ENCODE data around the gene AOPEP. TPM values are rescaled to one million over a fixed set of nuclear protein-coding genes. Genes with fewer than 3 reads are reported as not detected.

Gene AOPEP
- total and polyA plus RNA-seq, 9 of the 15 experiments (the other 6 are each of a cell fraction or from before 2014, with no cell fraction given): 4.5 to 19.3 (median 13.5) TPM

GRCh38 chr9:94945197-94946144 is 219.0 kb downstream of the AOPEP start:
- ATAC-seq: peak; percentile 55
- FAIRE-seq: peak; percentile 81
- no peaks in the 10 kb centered on the region for H3K9me1 ChIP-seq (ENCODE audit: control insufficient read depth, insufficient read depth, low read length)
- CTCF ChIA-PET (ENCODE audit: low intra/inter-chr PET ratio): no interaction called here
- BruUV-seq (replicated peaks): no TSS peak
- H2AFZ ChIP-seq (ENCODE audit: low read depth, low read length): no peak overlapping the region
- peaks cover 0 to 9% of the 10 kb centered on the region in 2 experiments; a peak in 2 of 5 replicates for H3K4me1 ChIP-seq (replicated peaks in 1 of 2; ENCODE audit: control insufficient read depth in 2 of 2, insufficient read depth in 2 of 2, low read length in 2 of 2)
- H3K79me2 ChIP-seq (ENCODE audit: control insufficient read depth, insufficient read depth, low read length): no peaks in the 10 kb centered on the region
- no peaks in the 10 kb centered on the region for H3K36me3 ChIP-seq (ENCODE audit: control insufficient read depth, insufficient read depth, low read length)
- in situ Hi-C loops (cut with MboI) (no loop called here), intact Hi-C loops (cut with micrococcal nuclease) (no loop called here)
- H3K4me2 ChIP-seq (ENCODE audit: insufficient read depth, low read length): no peak overlapping the region
- POLR2A ChIA-PET: interaction anchor here (0.6 to 1.4 kb wide), 3 partner anchors 9 to 276 kb away, joined by 3 read pairs; no protein-coding TSS in a partner anchor
- WGBS (ENCODE audit: insufficient coverage, low coverage, missing lambda C conversion rate): 29% methylated on average over 14 of the region's 14 CpGs
- peak in 3 of 4 experiments; percentile 25 to 57 (median 33) for DNase-seq (ENCODE audit: extremely low read depth in 1 of 4, low spot score in 3 of 4)
- no peak overlapping the region for H3K4me3 ChIP-seq
- H4K20me1 ChIP-seq (replicated peaks; ENCODE audit: control insufficient read depth, insufficient read depth, low read length): no peaks in the 10 kb centered on the region
- H3K27ac ChIP-seq (ENCODE audit: extremely low read depth, low read depth, low read length): no peak overlapping the region
- H3K9ac ChIP-seq (ENCODE audit: insufficient read depth in 1 of 2, low read depth in 2 of 2, low read length in 2 of 2): 0 out of 4 replicates have a peak overlapping the region, but pooled peaks of 1 of the 2 experiments have one; percentile 35
- 0 out of 5 replicates have a peak, but pooled peaks cover 0 to 3% of the 10 kb centered on the region in 2 experiments for H3K27me3 ChIP-seq (ENCODE audit: control insufficient read depth in 2 of 2, insufficient read depth in 2 of 2, low read length in 2 of 2)
- H3K9me3 ChIP-seq (replicated peaks; ENCODE audit: control insufficient read depth, insufficient read depth, low read depth, low read length): no peaks in the 10 kb centered on the region
- no peak for TF ChIP-seq SRSF9 (IDR thresholded peaks at IDR 0.05; ENCODE audit: borderline replicate concordance, low read depth, low read length)
- peak; percentile 59 for TF ChIP-seq BHLHE40 (IDR thresholded peaks at IDR 0.05; ENCODE audit: low read length)
- TF ChIP-seq, protein P1, sequence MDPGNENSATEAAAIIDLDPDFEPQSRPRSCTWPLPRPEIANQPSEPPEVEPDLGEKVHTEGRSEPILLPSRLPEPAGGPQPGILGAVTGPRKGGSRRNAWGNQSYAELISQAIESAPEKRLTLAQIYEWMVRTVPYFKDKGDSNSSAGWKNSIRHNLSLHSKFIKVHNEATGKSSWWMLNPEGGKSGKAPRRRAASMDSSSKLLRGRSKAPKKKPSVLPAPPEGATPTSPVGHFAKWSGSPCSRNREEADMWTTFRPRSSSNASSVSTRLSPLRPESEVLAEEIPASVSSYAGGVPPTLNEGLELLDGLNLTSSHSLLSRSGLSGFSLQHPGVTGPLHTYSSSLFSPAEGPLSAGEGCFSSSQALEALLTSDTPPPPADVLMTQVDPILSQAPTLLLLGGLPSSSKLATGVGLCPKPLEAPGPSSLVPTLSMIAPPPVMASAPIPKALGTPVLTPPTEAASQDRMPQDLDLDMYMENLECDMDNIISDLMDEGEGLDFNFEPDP (CRISPR knock-in tag; IDR thresholded peaks at IDR 0.05): no peak
- no peak for TF ChIP-seq THRAP3 (IDR thresholded peaks at IDR 0.05; ENCODE audit: borderline replicate concordance)
- no peak for TF ChIP-seq TOE1 (IDR thresholded peaks at IDR 0.05; ENCODE audit: borderline replicate concordance)
- TF ChIP-seq TOE1 (CRISPR knock-in tag; IDR thresholded peaks at IDR 0.05; ENCODE audit: borderline replicate concordance, low read depth): no peak
- TF ChIP-seq ZKSCAN1 (IDR thresholded peaks at IDR 0.05; ENCODE audit: low read depth, low read length): no peak
- no peak for TF ChIP-seq MTA2 (IDR thresholded peaks at IDR 0.05; ENCODE audit: low read depth)
- peak; percentile 54; the same call in 1 of the 2 replicates for TF ChIP-seq DPF2 (IDR thresholded peaks at IDR 0.05)
- no peak for TF ChIP-seq HCFC1 (IDR thresholded peaks at IDR 0.05; ENCODE audit: low read depth, low read length)
- peak; percentile 85 for TF ChIP-seq L3MBTL2 (IDR thresholded peaks at IDR 0.05)
- TF ChIP-seq CBX8 (IDR thresholded peaks at IDR 0.05; ENCODE audit: borderline replicate concordance, extremely low read depth, low read depth, low read length, poor library complexity, severe bottlenecking): no peak
- no peak for TF ChIP-seq GTF2E2 (tag; IDR thresholded peaks at IDR 0.05)
- no peak for TF ChIP-seq HDAC8 (tag; IDR thresholded peaks at IDR 0.05)
- no peak for TF ChIP-seq ZBTB26 (CRISPR knock-in tag; IDR thresholded peaks at IDR 0.05)
- peak; percentile 72 for TF ChIP-seq EGR1 (conservative IDR thresholded peaks at IDR 0.05)
- no peak for TF ChIP-seq ZNF507 (tag; conservative IDR thresholded peaks at IDR 0.05)
- no peak for TF ChIP-seq SREBF2 (CRISPR knock-in tag; IDR thresholded peaks at IDR 0.05)
- no peak for TF ChIP-seq HMG20A (CRISPR knock-in tag; conservative IDR thresholded peaks at IDR 0.05)
- TF ChIP-seq HDAC1 (IDR thresholded peaks at IDR 0.05): no peak
- no peak for TF ChIP-seq TAF9B (IDR thresholded peaks at IDR 0.05; ENCODE audit: partially characterized antibody)

All from K562 (cell line).